Stomach smooth muscle (tissue), 2 donors: ENCODE measurements around the gene NDUFAF7.
"Not testable (repeated sequence)": the region's sequence is repeated elsewhere in the genome, so short reads cannot be mapped to it uniquely, and the experiment has no call there.

ENCODE experiments used
- H3K27ac ChIP-seq: one replicate; pipeline ENCODE4 v1.7.0; 2013; ENCODE audit warnings: mild to moderate bottlenecking, low read length, inconsistent platforms
- H3K27me3 ChIP-seq, 2 donors: one replicate each; pipeline ENCODE4 v1.7.0; 2013; ENCODE audit warnings: low read length in 2 of 2; ENCODE audit not compliant: insufficient read depth in 2 of 2, control insufficient read depth in 1 of 2
- H3K36me3 ChIP-seq, 2 donors: one replicate each; pipeline ENCODE4 v1.7.0; 2013; ENCODE audit warnings: low read length in 2 of 2; ENCODE audit not compliant: control insufficient read depth in 2 of 2, insufficient read depth in 2 of 2
- H3K4me1 ChIP-seq: one replicate; pipeline ENCODE4 v1.7.0; 2013; ENCODE audit warnings: low read length; ENCODE audit not compliant: control insufficient read depth, insufficient read depth
- H3K4me3 ChIP-seq, 2 donors: one replicate each; pipeline ENCODE4 v1.7.0; 2013; ENCODE audit warnings: low read length in 2 of 2
- H3K9ac ChIP-seq, 2 donors: one replicate each; pipeline ENCODE4 v1.7.0; 2013; ENCODE audit warnings: low read length in 2 of 2, mild to moderate bottlenecking in 1 of 2
- H3K9me3 ChIP-seq, 2 donors: one replicate each; pipeline ENCODE4 v1.7.0; 2013; ENCODE audit warnings: low read length in 2 of 2; ENCODE audit not compliant: control insufficient read depth in 2 of 2
- donor health status: healthy.
- donor health status: Pancreatic carcinoma.

The NDUFAF7 gene

GRCh38 chr2:37231241-37232130 lies at the start of gene NDUFAF7, which contains the start of gene CEBPZ:
Gene NDUFAF7 (plus strand): TSS chr2:37231658. CDS start chr2:37231706, 48 bp downstream.
Gene CEBPZ (minus strand): TSS chr2:37231596. CDS start chr2:37231567, 29 bp downstream.
- Histone ChIP-seq H3K27ac (peak within 1 kb of the TSS; percentile 94), H3K4me3 (peak within 1 kb of the TSS; percentile 90 to 99), H3K36me3 (peaks cover 13 to 16% of the 10 kb centered on the region in 2 donors), H3K27me3 (no peaks in the 10 kb centered on the region), H3K4me1 (peaks cover 26% of the 10 kb centered on the region), H3K9me3 (no peaks in the 10 kb centered on the region), H3K9ac (peak within 1 kb of the TSS; percentile 95 to 99)

- H3K36me3 ChIP-seq: no peaks in the 10 kb centered on the region
- no peaks in the 10 kb centered on the region for H3K4me1 ChIP-seq
- H3K27ac ChIP-seq: no peak overlapping the region
- H3K9me3 ChIP-seq: no peaks in the 10 kb centered on the region
- H3K27me3 ChIP-seq: no peaks in the 10 kb centered on the region
- no peak overlapping the region for H3K4me3 ChIP-seq
- H3K9ac ChIP-seq: no peak overlapping the region
Observed at GRCh38 chr2:37181726-37182684, 49.5 kb upstream of the NDUFAF7 start.

GRCh38 chr2:37188570-37188969 lies 42.9 kb upstream of the NDUFAF7 start, which contains the start of gene SULT6B1:
Gene SULT6B1 (minus strand): TSS chr2:37188670. CDS start chr2:37188640, 30 bp downstream.
- no peak within 1 kb of the TSS for H3K27ac ChIP-seq
- H3K4me3 ChIP-seq: no peak within 1 kb of the TSS
- H3K27me3 ChIP-seq: no peaks in the 10 kb centered on the region
- H3K4me1 ChIP-seq: no peaks in the 10 kb centered on the region
- no peaks in the 10 kb centered on the region for H3K9me3 ChIP-seq
- no peaks in the 10 kb centered on the region for H3K36me3 ChIP-seq
- no peak within 1 kb of the TSS for H3K9ac ChIP-seq

GRCh38 chr2:37189452-37190153 lies 41.9 kb upstream of the NDUFAF7 start:
- no peaks in the 10 kb centered on the region for H3K4me1 ChIP-seq
- H3K9me3 ChIP-seq: no peaks in the 10 kb centered on the region
- H3K4me3 ChIP-seq: no peak overlapping the region
- H3K27me3 ChIP-seq: no peaks in the 10 kb centered on the region
- H3K9ac ChIP-seq: no peak overlapping the region
- no peaks in the 10 kb centered on the region for H3K36me3 ChIP-seq
- H3K27ac ChIP-seq: no peak overlapping the region

- Histone ChIP-seq H3K27me3 (no peaks in the 10 kb centered on the region), H3K9me3 (no peaks in the 10 kb centered on the region), H3K4me1 (no peaks in the 10 kb centered on the region), H3K9ac (no peak overlapping the region), H3K36me3 (no peaks in the 10 kb centered on the region), H3K27ac (no peak overlapping the region), H3K4me3 (no peak overlapping the region)
Observed at GRCh38 chr2:37190290-37190689, 41.2 kb upstream of the NDUFAF7 start.

GRCh38 chr2:37191253-37191652 lies 40.2 kb upstream of the NDUFAF7 start:
- Histone ChIP-seq H3K27me3 (no peaks in the 10 kb centered on the region), H3K4me1 (peaks cover 3% of the 10 kb centered on the region), H3K9me3 (no peaks in the 10 kb centered on the region), H3K36me3 (no peaks in the 10 kb centered on the region), H3K4me3 (no peak overlapping the region), H3K9ac (no peak overlapping the region), H3K27ac (no peak overlapping the region)

- Histone ChIP-seq H3K9me3 (no peaks in the 10 kb centered on the region), H3K27me3 (no peaks in the 10 kb centered on the region), H3K9ac (no peak overlapping the region), H3K4me1 (peaks cover 3% of the 10 kb centered on the region), H3K27ac (no peak overlapping the region), H3K4me3 (no peak overlapping the region), H3K36me3 (no peaks in the 10 kb centered on the region)
Observed at GRCh38 chr2:37191747-37192146, 39.7 kb upstream of the NDUFAF7 start.

- H3K36me3 ChIP-seq: no peaks in the 10 kb centered on the region
- H3K9me3 ChIP-seq: no peaks in the 10 kb centered on the region
- H3K9ac ChIP-seq: no peak overlapping the region
- H3K4me1 ChIP-seq: peaks cover 9% of the 10 kb centered on the region
- no peak overlapping the region for H3K4me3 ChIP-seq
- H3K27me3 ChIP-seq: no peaks in the 10 kb centered on the region
- no peak overlapping the region for H3K27ac ChIP-seq
Observed at GRCh38 chr2:37192551-37192950, 38.9 kb upstream of the NDUFAF7 start.

- Histone ChIP-seq H3K27ac (peak overlapping the region; percentile 82), H3K4me1 (peaks cover 14% of the 10 kb centered on the region), H3K9ac (peak overlapping the region; percentile 52 to 93), H3K4me3 (peak overlapping the region; percentile 90 to 97)
- H3K27me3 ChIP-seq, H3K36me3 ChIP-seq, H3K9me3 ChIP-seq: not testable (repeated sequence)
Observed at GRCh38 chr2:37195862-37196319, 35.6 kb upstream of the NDUFAF7 start.
